ENCODE data around the gene NISCH. TPM values are rescaled to one million over a fixed set of nuclear protein-coding genes. Genes with fewer than 3 reads are reported as not detected.

NISCH gene
- total and polyA plus RNA-seq, 2 experiments from 2014 or later = 18.4 to 76.4 TPM

DNA sequence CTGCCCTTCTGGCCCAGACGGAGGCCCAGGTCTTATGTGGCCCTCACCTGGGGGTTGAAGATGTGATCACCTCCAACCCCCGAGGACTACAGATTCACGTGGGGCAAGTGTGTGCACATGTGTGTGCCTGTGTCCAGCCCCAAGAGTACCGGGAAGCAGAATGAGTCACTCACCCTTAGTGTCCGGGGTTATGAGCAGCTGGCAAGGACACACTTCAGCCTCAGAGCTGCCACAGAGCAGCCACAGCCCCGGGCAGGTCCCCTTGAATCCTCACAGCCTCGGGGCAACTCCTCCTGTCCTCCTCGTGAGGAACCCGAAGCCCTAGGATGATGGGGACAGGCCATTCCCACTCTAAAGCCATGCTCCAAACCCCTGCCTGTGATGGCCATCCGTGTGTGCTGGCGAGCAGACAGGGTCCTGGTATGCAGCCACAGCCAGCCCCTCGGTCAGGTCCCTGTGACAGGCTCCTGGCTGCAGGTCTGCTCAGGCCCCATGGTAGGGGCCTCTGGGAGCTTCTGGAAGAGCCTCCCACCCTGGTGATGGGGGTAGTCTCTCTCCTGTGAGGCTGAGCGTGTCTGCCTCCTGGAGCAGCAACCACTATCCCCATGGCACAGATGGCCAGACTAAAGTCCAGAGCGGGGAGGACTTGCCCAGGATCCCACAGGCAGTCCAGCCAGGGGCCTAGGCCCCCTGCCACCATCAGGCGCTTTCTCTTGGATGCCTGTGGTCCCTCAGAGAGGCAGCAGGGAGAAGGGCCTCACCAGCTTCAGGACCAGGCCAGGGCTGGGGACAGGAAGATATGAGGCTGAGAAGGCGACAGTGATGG is 40.6 kb downstream of the NISCH start (continued):
- TF ChIP-seq CTCF (conservative IDR thresholded peaks at IDR 0.05; ENCODE audit: low read depth in 2 of 2) = no peak
- no peak for TF ChIP-seq CREB1 (CRISPR knock-in tag; IDR thresholded peaks at IDR 0.05; ENCODE audit: low read depth)
- TF ChIP-seq, protein P1, sequence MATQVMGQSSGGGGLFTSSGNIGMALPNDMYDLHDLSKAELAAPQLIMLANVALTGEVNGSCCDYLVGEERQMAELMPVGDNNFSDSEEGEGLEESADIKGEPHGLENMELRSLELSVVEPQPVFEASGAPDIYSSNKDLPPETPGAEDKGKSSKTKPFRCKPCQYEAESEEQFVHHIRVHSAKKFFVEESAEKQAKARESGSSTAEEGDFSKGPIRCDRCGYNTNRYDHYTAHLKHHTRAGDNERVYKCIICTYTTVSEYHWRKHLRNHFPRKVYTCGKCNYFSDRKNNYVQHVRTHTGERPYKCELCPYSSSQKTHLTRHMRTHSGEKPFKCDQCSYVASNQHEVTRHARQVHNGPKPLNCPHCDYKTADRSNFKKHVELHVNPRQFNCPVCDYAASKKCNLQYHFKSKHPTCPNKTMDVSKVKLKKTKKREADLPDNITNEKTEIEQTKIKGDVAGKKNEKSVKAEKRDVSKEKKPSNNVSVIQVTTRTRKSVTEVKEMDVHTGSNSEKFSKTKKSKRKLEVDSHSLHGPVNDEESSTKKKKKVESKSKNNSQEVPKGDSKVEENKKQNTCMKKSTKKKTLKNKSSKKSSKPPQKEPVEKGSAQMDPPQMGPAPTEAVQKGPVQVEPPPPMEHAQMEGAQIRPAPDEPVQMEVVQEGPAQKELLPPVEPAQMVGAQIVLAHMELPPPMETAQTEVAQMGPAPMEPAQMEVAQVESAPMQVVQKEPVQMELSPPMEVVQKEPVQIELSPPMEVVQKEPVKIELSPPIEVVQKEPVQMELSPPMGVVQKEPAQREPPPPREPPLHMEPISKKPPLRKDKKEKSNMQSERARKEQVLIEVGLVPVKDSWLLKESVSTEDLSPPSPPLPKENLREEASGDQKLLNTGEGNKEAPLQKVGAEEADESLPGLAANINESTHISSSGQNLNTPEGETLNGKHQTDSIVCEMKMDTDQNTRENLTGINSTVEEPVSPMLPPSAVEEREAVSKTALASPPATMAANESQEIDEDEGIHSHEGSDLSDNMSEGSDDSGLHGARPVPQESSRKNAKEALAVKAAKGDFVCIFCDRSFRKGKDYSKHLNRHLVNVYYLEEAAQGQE (IDR thresholded peaks at IDR 0.05; ENCODE audit: unreplicated experiment) = no peak
- TF ChIP-seq POLR2AphosphoS5 (IDR thresholded peaks at IDR 0.05; ENCODE audit: low read depth) = no peak
- no peak for TF ChIP-seq ETS1 (IDR thresholded peaks at IDR 0.05)
- TF ChIP-seq EZH2 (IDR thresholded peaks at IDR 0.05; ENCODE audit: low read depth, unreplicated experiment) = no peak

- no peak overlapping the region for H2AFZ ChIP-seq
- peaks cover 5% of the 10 kb centered on the region; the same call in 2 of the 3 replicates for H3K4me1 Mint-ChIP-seq
Measured at GRCh38 chr3:52498137-52499054, 43.0 kb downstream of the NISCH start.

More at GRCh38 chr3:52498137-52499054, 43.0 kb downstream of the NISCH start:
- Mint-ChIP-seq H3K9me3 (no peaks in the 10 kb centered on the region), H3K4me3 (no peak overlapping the region), H3K36me3 (ENCODE audit: low read depth) (no peaks in the 10 kb centered on the region), H3K27me3 (ENCODE audit: insufficient read depth, low read depth, poor library complexity) (no peaks in the 10 kb centered on the region), H3K27ac (no peak overlapping the region)
- Histone ChIP-seq H3F3A (replicated peaks; ENCODE audit: low read depth) (no peaks in the 10 kb centered on the region), H3K4me2 (no peak overlapping the region), H3K4me1 (ENCODE audit: insufficient read depth) (no peaks in the 10 kb centered on the region), H3K27me3 (ENCODE audit: insufficient read depth) (no peaks in the 10 kb centered on the region), H3K79me2 (replicated peaks; ENCODE audit: insufficient read depth) (no peaks in the 10 kb centered on the region), H3K27ac (ENCODE audit: low read depth) (no peak overlapping the region), H3K36me3 (ENCODE audit: insufficient read depth) (no peaks in the 10 kb centered on the region), H3K4me3 (no peak overlapping the region), H4K20me1 (replicated peaks; ENCODE audit: insufficient read depth) (no peaks in the 10 kb centered on the region), H3K9me2 (ENCODE audit: insufficient read depth) (no peaks in the 10 kb centered on the region)
- DNase-seq (ENCODE audit: low spot score) (no peak), ATAC-seq (no peak)
- TF ChIP-seq CREB1 (CRISPR knock-in tag; IDR thresholded peaks at IDR 0.05; ENCODE audit: low read depth) (no peak), JUNB (IDR thresholded peaks at IDR 0.05; ENCODE audit: unreplicated experiment) (no peak), EZH2phosphoT487 (IDR thresholded peaks at IDR 0.05; ENCODE audit: unreplicated experiment) (no peak), ZNF331 (CRISPR knock-in tag; IDR thresholded peaks at IDR 0.05; ENCODE audit: low read depth) (no peak), CTCF (conservative IDR thresholded peaks at IDR 0.05; ENCODE audit: low read depth in 2 of 2) (no peak)

Measured in GM23338 (cell line).